Mucosa of rectum (tissue), 2 donors: ENCODE results near the gene SMDT1.

Source experiments
- H3K27ac ChIP-seq, 2 donors: one replicate each; pipeline ENCODE4 v1.7.0; 2013; ENCODE audit warnings: inconsistent platforms in 2 of 2, low read depth in 2 of 2, low read length in 2 of 2
- H3K27me3 ChIP-seq, 2 donors: one replicate each; pipeline ENCODE4 v1.7.0; 2013; ENCODE audit warnings: low read length in 2 of 2; ENCODE audit not compliant: control insufficient read depth in 2 of 2, insufficient read depth in 2 of 2
- H3K36me3 ChIP-seq, 2 donors: one replicate each; pipeline ENCODE4 v1.7.0; 2013; ENCODE audit warnings: low read length in 2 of 2; ENCODE audit not compliant: control insufficient read depth in 2 of 2, insufficient read depth in 2 of 2
- H3K4me1 ChIP-seq, 2 donors: one replicate each; pipeline ENCODE4 v1.7.0; 2013; ENCODE audit warnings: low read length in 2 of 2, mild to moderate bottlenecking in 1 of 2; ENCODE audit not compliant: control insufficient read depth in 2 of 2, insufficient read depth in 2 of 2
- H3K4me3 ChIP-seq, 2 donors: one replicate each; pipeline ENCODE4 v1.7.0; 2013; ENCODE audit warnings: low read length in 2 of 2
- H3K9ac ChIP-seq, 2 donors: one replicate each; pipeline ENCODE4 v1.7.0; 2013; ENCODE audit warnings: low read length in 2 of 2, low read depth in 1 of 2, mild to moderate bottlenecking in 1 of 2
- H3K9me3 ChIP-seq, 2 donors: one replicate each; pipeline ENCODE4 v1.7.0; 2013; ENCODE audit warnings: low read length in 2 of 2; ENCODE audit not compliant: control insufficient read depth in 2 of 2
- donor health status: healthy.
- donor health status: Normal muscosa, but diverticular disease.

SMDT1 gene

DNA sequence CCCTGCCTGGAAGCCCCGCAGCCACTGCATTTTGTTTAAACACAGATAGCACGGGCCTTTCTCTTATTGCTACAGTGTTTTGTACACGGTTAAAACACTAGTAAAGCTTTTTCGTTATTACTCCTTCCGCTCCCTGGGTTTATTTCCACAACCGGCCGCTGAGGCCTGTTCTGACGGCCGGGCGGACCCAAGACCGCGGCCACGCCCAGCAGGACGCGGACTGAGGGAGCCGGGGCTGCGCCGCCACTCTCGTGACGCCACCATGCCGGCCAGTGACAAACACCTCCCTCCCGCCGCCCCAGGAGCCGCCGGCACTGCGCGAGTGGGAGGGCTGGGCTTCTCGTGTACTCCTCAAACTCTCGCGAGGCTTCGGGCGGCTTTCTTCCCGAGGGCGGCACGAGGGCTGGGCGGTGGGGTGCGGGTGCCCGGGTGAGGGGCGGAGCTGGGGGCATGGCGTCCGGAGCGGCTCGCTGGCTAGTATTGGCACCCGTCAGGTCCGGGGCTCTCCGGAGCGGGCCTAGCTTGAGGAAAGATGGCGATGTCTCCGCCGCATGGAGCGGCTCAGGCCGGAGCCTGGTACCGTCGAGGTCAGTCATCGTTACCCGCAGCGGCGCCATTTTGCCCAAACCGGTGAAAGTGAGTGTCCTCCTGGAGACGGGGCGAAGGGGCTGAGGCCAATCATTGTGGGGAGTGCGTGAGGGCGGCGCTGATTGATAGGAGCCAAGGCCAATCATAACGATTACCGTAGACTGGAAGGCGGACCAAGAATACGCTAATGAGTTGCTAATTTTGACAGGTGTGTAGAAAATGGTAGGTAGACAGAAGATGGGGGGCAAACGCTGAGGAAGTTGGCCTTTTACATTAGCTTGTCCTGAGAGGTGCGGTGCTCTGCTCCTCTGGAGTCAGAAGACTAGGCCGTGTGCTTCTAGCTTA, at the start of gene SMDT1:
Gene SMDT1, plus strand, starts transcription at position 382 of the 933 bp plus-strand sequence. Its CDS starts 69 bp downstream, at position 451.
- H3K27ac ChIP-seq = peak within 1 kb of the TSS; percentile 99
- peak within 1 kb of the TSS; percentile 94 to 96 for H3K9ac ChIP-seq
- H3K9me3 ChIP-seq = no peaks in the 10 kb centered on the region
- H3K27me3 ChIP-seq = no peaks in the 10 kb centered on the region
- peaks cover 17 to 27% of the 10 kb centered on the region in 2 donors for H3K36me3 ChIP-seq
- peak within 1 kb of the TSS; percentile 86 to 98 for H3K4me3 ChIP-seq
- H3K4me1 ChIP-seq = peaks cover 21 to 26% of the 10 kb centered on the region in 2 donors

DNA sequence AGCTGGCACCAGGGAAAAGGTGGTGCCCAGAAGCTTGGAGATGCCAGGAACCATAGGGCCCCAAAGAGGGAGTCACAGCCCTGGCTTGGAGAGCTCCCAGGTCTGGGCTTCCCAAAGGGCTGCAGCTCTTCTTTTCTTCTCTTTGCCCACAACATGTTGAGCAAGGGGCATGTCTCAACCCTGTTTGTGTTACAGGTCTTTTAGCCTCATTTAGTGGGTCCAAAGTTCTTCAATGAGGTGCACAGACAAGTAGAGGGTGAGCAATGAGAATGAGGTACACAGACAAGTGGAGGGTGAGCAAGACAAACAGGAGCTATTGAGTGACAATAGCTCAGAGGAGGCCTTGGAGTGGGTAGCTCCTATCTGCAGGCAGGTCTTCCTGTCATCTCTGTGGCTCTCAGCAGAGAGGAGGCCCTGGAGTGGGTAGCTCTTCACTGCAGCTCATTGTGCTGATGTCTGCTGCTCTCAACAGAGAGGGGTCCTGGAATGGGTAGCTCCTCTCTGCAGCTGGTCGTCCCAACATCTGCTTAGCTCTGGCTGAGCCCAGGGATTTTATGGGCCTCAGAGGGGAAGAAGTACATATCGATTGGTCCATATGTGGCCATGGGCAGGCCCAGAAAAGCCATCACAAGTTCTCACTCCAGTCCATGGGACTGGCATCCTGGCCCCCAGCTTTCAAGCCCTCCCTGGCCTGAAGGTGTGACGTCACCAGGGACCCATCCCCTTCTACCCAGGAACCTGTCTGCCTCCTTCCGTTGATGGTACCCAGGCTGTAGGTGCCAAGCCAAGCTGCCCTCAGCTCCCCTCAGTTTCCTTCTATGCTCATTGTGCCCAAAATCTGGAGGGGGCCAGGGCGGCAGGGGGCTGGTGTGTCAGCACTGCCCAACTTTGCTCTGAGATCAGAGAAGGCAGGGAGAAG, 46.0 kb upstream of the SMDT1 start:
- H3K9ac ChIP-seq = no peak overlapping the region
- H3K4me1 ChIP-seq = no peaks in the 10 kb centered on the region
- no peaks in the 10 kb centered on the region for H3K27me3 ChIP-seq
- H3K27ac ChIP-seq = no peak overlapping the region
- H3K4me3 ChIP-seq = no peak overlapping the region
- peaks cover 0 to 3% of the 10 kb centered on the region in 2 donors for H3K9me3 ChIP-seq
- H3K36me3 ChIP-seq = no peaks in the 10 kb centered on the region

- H3K27me3 ChIP-seq = no peaks in the 10 kb centered on the region
Measured at GRCh38 chr22:42035256-42035655, 44.2 kb upstream of the SMDT1 start.

DNA sequence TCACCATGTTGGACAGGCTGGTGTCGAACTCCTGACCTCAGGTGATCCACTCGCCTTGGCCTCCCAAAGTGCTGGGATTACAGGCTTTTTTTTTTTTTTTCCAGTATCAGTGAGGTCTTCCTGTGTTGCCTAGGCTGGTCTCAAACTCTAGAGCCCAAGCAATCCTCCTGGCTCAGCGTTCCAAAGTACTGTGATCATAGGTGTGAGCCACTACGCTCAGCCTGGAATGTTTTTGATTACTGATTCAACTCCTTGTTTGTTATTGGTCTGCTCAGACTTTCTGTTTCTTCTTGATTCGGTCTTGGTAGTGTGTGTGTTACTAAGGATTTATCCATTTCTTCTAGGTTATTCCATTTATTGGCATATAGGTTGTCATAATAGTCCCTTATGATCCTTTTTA, 40.2 kb upstream of the SMDT1 start:
- H3K9me3 ChIP-seq = peaks cover 0 to 4% of the 10 kb centered on the region in 2 donors
- H3K4me1 ChIP-seq = no peaks in the 10 kb centered on the region
- H3K27me3 ChIP-seq = no peaks in the 10 kb centered on the region
- H3K9ac ChIP-seq = no peak overlapping the region
- H3K4me3 ChIP-seq = no peak overlapping the region
- no peaks in the 10 kb centered on the region for H3K36me3 ChIP-seq
- no peak overlapping the region for H3K27ac ChIP-seq

More at GRCh38 chr22:42035256-42035655, 44.2 kb upstream of the SMDT1 start:
- no peaks in the 10 kb centered on the region for H3K4me1 ChIP-seq
- H3K27ac ChIP-seq = no peak overlapping the region
- H3K9ac ChIP-seq = no peak overlapping the region
- peaks cover 0 to 3% of the 10 kb centered on the region in 2 donors for H3K9me3 ChIP-seq
- H3K36me3 ChIP-seq = no peaks in the 10 kb centered on the region
- H3K4me3 ChIP-seq = no peak overlapping the region

GRCh38 chr22:42041784-42042183, 37.7 kb upstream of the SMDT1 start:
- Histone ChIP-seq H3K4me3 (no peak overlapping the region), H3K27me3 (no peaks in the 10 kb centered on the region), H3K4me1 (no peaks in the 10 kb centered on the region), H3K9ac (no peak overlapping the region), H3K9me3 (peaks cover 0 to 4% of the 10 kb centered on the region in 2 donors), H3K27ac (no peak overlapping the region), H3K36me3 (no peaks in the 10 kb centered on the region)

DNA sequence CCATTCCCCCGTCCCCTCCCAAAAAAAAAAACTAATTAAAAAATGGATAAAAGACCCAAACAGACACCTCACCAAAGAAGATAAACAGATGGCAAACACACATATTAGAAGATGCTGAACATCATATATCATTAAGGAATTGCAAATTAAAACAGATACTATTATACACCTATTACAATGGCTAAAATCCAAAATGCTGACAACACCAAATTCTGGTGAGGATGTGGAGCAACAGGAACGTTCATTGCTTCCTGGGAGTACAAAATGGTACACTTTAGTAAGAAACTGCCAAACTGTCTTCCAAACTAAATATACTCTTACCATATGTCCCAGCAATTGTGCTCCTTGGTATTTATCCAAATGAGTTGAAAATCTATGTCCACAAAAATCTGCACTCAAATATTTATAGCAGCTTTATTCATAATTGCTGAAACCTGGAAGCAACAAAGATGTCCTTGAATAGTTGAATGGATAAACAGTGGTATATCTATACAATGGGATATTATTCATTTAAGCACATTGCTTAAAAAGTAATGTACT, 28.8 kb upstream of the SMDT1 start:
- no peaks in the 10 kb centered on the region for H3K9me3 ChIP-seq
- H3K4me3 ChIP-seq = no peak overlapping the region
- no peaks in the 10 kb centered on the region for H3K4me1 ChIP-seq
- no peak overlapping the region for H3K27ac ChIP-seq
- H3K9ac ChIP-seq = no peak overlapping the region
- H3K36me3 ChIP-seq = no peaks in the 10 kb centered on the region
- no peaks in the 10 kb centered on the region for H3K27me3 ChIP-seq

DNA sequence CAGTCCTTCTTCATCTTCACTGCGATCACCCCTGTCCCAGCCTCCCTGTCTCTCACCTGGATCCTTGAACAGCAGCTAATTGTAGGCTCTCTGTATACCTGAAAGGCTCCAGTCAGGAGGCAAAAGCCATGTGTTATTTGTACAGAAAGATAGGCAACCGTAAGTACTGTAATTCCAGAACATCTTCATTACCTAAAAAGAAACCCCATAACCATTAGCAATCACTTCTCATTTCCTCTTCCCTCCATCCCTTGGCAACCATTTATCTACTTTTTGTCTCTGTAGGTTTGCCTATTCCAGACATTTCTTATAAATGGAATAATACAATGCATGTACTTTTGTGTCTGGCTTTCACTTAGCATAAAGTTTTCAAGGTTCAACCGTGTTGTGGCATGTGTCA, 26.7 kb upstream of the SMDT1 start:
- no peak overlapping the region for H3K9ac ChIP-seq
- H3K9me3 ChIP-seq = no peaks in the 10 kb centered on the region
- H3K27ac ChIP-seq = no peak overlapping the region
- H3K4me3 ChIP-seq = no peak overlapping the region
- H3K4me1 ChIP-seq = no peaks in the 10 kb centered on the region
- no peaks in the 10 kb centered on the region for H3K36me3 ChIP-seq
- H3K27me3 ChIP-seq = no peaks in the 10 kb centered on the region

DNA sequence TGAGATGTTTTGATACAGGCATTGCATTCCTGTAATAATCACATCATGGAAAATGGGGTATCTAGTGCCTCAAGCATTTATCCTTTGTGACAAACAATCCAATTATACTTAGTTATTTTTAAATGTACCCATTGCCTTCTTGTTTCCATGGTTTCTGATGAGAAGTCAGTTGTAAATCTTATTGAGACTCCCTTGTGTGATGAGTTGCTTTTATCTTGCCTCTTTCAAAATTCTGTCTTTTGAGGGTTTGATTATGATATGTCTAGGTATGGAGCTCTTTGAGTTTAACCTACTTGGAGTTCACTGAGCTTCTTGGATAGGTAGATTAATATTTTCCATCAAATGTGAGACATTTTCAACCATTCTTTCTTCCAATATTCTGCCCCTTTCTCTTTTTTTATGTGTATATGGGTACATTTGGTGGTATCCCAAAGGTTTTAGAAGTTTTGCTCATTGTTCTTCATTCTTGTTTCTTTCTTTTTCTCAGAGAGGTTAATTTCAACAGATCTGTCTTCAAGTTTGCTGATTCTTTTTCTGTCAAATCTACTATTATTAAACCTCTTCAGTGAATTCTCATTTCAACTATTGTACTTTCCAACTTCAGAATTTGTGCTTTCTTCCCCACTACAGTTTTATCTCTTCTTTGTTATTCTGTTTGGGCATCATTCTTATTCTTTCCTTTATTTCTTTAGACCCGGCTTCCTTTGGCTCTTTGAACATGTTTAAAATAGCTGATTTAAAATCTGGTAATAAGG, 22.6 kb upstream of the SMDT1 start:
- Histone ChIP-seq H3K27ac (no peak overlapping the region), H3K9ac (no peak overlapping the region), H3K4me1 (no peaks in the 10 kb centered on the region), H3K36me3 (peaks cover 18 to 32% of the 10 kb centered on the region in 2 donors), H3K9me3 (no peaks in the 10 kb centered on the region), H3K4me3 (no peak overlapping the region), H3K27me3 (no peaks in the 10 kb centered on the region)

GRCh38 chr22:42060489-42060888, 19.0 kb upstream of the SMDT1 start:
- Histone ChIP-seq H3K9ac (no peak overlapping the region), H3K36me3 (peaks cover 27 to 48% of the 10 kb centered on the region in 2 donors), H3K27me3 (no peaks in the 10 kb centered on the region), H3K9me3 (no peaks in the 10 kb centered on the region), H3K4me3 (no peak overlapping the region), H3K4me1 (no peaks in the 10 kb centered on the region), H3K27ac (no peak overlapping the region)
